Ishikawa (cell line): ENCODE measurements around the gene MEGF6.

Experiments used
- CREB1 ChIP-seq: IDR thresholded peaks from 2 replicates; pipeline ENCODE4 v1.6.1; 2012; ENCODE audit warnings: low read depth
- EGR1 ChIP-seq: IDR thresholded peaks from 2 replicates; pipeline ENCODE4 v1.6.1; 2012
- EP300 ChIP-seq: IDR thresholded peaks from 2 replicates; pipeline ENCODE4 v1.6.1; 2012; ENCODE audit warnings: borderline replicate concordance
- FOXM1 ChIP-seq: IDR thresholded peaks from 2 replicates; pipeline ENCODE4 v1.6.1; 2012; ENCODE audit warnings: low read depth, borderline replicate concordance
- MAX ChIP-seq: IDR thresholded peaks from 2 replicates; pipeline ENCODE4 v1.6.1; 2012
- NFIC ChIP-seq: IDR thresholded peaks from 2 replicates; pipeline ENCODE4 v1.6.1; 2012
- RAD21 ChIP-seq: IDR thresholded peaks from 2 replicates; pipeline ENCODE4 v1.6.1; 2012; ENCODE audit warnings: low read depth
- REST ChIP-seq: IDR thresholded peaks from 2 replicates; pipeline ENCODE4 v1.6.1; 2012; ENCODE audit warnings: low read depth, mild to moderate bottlenecking
- TAF1 ChIP-seq: IDR thresholded peaks from 2 replicates; pipeline ENCODE4 v1.6.1; 2012; ENCODE audit warnings: low read depth, mild to moderate bottlenecking
- TCF12 ChIP-seq: IDR thresholded peaks from 2 replicates; pipeline ENCODE4 v1.6.1; 2012; ENCODE audit warnings: low read depth
- TEAD4 ChIP-seq: IDR thresholded peaks from 2 replicates; pipeline ENCODE4 v1.6.1; 2012
- USF1 ChIP-seq: IDR thresholded peaks from 2 replicates; pipeline ENCODE4 v1.6.1; 2012
- YY1 ChIP-seq: IDR thresholded peaks from 2 replicates; pipeline ENCODE4 v1.6.1; 2012; ENCODE audit warnings: low read depth
- ZBTB7A ChIP-seq: IDR thresholded peaks from 2 replicates; pipeline ENCODE4 v1.6.1; 2012; ENCODE audit warnings: low read depth

Gene MEGF6

GRCh38 chr1:3581296-3582036 lies 29.8 kb downstream of the MEGF6 start:
- TF ChIP-seq USF1: no peak
- TF ChIP-seq TAF1: no peak
- no peak for TF ChIP-seq EGR1
- no peak for TF ChIP-seq EP300
- TF ChIP-seq RAD21: no peak
- no peak for TF ChIP-seq REST
- TF ChIP-seq FOXM1: no peak
- no peak for TF ChIP-seq NFIC
- TF ChIP-seq TEAD4: no peak

- TF ChIP-seq REST (no peak), NFIC (no peak), CREB1 (no peak), EGR1 (no peak), TCF12 (no peak), MAX (no peak), YY1 (no peak), TAF1 (no peak), USF1 (no peak)
Measured at GRCh38 chr1:3580231-3580630, 31.1 kb downstream of the MEGF6 start.

GRCh38 chr1:3579626-3580025 lies 31.7 kb downstream of the MEGF6 start:
- TF ChIP-seq TEAD4 (no peak), ZBTB7A (no peak)

- no peak for TF ChIP-seq MAX
- TF ChIP-seq FOXM1: no peak
- no peak for TF ChIP-seq EP300
- no peak for TF ChIP-seq ZBTB7A
- no peak for TF ChIP-seq RAD21
- no peak for TF ChIP-seq USF1
- TF ChIP-seq TAF1: no peak
- TF ChIP-seq TCF12: no peak
- TF ChIP-seq YY1: no peak
- no peak for TF ChIP-seq EGR1
- no peak for TF ChIP-seq NFIC
Measured at GRCh38 chr1:3578906-3579305, 32.4 kb downstream of the MEGF6 start.

- TF ChIP-seq EP300: no peak
- TF ChIP-seq REST: no peak
- no peak for TF ChIP-seq MAX
- no peak for TF ChIP-seq NFIC
Measured at GRCh38 chr1:3578433-3578805, 32.9 kb downstream of the MEGF6 start.
